Adrenal gland (tissue), 5 donors: ENCODE results near the gene HYCC1.

Experiments used
- POLR2A ChIP-seq, 2 donors: fragments of 450-650 bp; IDR thresholded peaks; one replicate each; pipeline ENCODE4 v1.6.1; 2017; ENCODE audit warnings: antibody characterized with exemption in 2 of 2, mild to moderate bottlenecking in 2 of 2, moderate library complexity in 1 of 2
- TF ChIP-seq, protein P1 (sequence below), 6 experiments: fragments of 450-650 bp in 4 of 6; fragments of 200-600 bp in 2 of 6; sonication (generic) in 1 of 6; IDR thresholded peaks; 1 replicate in 5 of 6; 2 replicates in 1 of 6; pipeline versions ENCODE4 v1.5.1 to v1.8.0; 2016 to 2021; ENCODE audit warnings: antibody characterized with exemption in 6 of 6, mild to moderate bottlenecking in 2 of 6, moderate library complexity in 1 of 6
- donor health status: DM: no; HTN: no; CAD: no.

DNA sequence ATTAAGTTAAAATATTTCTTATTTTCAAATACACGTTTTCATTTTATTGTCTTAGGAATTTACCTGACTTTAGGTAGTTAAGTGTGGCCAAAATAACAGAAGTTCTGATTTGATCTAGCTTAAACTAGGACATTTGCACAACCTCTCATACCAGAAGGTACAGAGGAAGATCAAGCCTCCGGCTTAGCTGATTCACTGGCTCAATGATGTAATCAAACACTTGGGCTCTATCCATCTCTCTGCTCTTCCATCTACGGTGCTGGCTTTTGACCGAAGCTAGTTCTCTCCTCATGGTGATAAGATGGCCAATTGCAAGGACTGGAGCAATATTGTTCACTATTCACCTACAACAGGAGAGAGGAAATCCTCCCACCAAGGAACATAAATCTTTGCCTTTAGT is 12.2 kb upstream of the HYCC1 start:
- TF ChIP-seq, protein P1, sequence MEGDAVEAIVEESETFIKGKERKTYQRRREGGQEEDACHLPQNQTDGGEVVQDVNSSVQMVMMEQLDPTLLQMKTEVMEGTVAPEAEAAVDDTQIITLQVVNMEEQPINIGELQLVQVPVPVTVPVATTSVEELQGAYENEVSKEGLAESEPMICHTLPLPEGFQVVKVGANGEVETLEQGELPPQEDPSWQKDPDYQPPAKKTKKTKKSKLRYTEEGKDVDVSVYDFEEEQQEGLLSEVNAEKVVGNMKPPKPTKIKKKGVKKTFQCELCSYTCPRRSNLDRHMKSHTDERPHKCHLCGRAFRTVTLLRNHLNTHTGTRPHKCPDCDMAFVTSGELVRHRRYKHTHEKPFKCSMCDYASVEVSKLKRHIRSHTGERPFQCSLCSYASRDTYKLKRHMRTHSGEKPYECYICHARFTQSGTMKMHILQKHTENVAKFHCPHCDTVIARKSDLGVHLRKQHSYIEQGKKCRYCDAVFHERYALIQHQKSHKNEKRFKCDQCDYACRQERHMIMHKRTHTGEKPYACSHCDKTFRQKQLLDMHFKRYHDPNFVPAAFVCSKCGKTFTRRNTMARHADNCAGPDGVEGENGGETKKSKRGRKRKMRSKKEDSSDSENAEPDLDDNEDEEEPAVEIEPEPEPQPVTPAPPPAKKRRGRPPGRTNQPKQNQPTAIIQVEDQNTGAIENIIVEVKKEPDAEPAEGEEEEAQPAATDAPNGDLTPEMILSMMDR (IDR thresholded peaks at IDR 0.05): no peak
- no peak for TF ChIP-seq POLR2A (IDR thresholded peaks at IDR 0.05)
